HG02973 (cell line): ENCODE data around the gene SULT1B1.
"Not testable (repeated sequence)": the region's sequence is repeated elsewhere in the genome, so short reads cannot be mapped to it uniquely, and the experiment has no call there.

Source experiments
- ATAC-seq: cut with Tn5 transposase; IDR thresholded peaks from one replicate; pipeline ENCODE4 v1.9.1; 2021; ENCODE audit warnings: moderate library complexity; ENCODE audit not compliant: unreplicated experiment

Gene SULT1B1

DNA sequence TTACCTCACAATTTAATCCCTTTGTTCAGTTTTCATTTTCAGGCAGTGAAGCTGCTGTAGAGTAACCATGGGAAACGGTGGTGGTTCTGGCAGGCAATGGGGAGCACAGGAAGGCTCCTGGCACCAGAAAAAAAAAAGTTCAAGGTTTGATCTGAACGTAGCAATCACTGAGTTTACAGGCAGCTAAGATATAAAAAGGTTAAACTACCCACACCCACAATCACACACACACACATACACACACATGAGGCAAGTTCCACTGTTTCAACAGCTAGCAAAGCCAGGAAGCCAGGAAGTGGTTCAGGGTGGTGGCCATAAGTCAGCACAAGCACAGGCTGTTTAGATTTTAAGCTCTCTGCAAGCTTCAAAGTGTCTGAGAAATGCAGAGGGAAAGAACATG lies at the start of gene SULT1B1:
Gene SULT1B1, minus strand, starts transcription at position 166 of the 400 bp plus-strand sequence. CDS start 5,403 bp downstream, outside the sequence.
- ATAC-seq = no peak

DNA sequence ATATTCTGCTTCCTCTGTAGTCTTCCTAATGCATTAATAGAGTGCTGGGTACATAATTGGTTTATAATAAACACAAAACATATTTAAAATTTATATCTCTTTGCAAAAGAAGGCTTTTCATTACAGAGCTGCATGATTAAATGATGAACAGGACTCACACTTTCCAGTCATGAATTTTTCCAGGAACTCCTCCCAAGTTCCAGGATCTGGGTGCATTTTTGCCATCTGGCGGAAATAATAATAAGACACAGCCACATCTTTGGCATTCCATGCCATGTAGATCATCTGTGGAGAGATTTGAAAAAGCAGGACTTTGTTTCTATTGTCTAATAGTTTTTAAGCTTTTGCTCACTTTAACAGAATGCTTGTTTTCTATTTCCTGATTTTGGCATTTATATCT lies 40.2 kb upstream of the SULT1B1 start:
- ATAC-seq = no peak

GRCh38 chr4:69799337-69799736 lies 38.9 kb upstream of the SULT1B1 start:
- no peak for ATAC-seq

- no peak for ATAC-seq
Measured at GRCh38 chr4:69793732-69794131, 33.3 kb upstream of the SULT1B1 start.

GRCh38 chr4:69787879-69788278 lies 27.5 kb upstream of the SULT1B1 start:
- no peak for ATAC-seq

DNA sequence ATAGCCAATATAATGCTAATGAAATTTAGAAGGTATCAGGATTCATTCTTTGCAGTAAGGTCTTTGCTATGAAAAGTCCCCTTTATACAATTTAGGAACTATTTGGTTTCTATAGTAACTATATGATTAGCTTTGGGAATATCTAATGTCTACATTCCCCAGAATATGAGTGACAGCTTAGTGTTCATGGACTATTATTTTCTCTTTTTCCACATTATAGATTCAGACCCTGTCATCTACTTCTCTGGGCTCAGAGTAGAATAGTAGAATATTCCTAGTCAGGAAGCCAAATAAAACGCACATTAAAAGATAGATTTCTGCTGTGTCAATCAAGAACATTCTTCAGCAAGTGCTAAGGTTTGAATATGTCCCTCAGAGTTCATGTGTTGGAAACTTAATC lies 26.1 kb upstream of the SULT1B1 start:
- no peak for ATAC-seq

DNA sequence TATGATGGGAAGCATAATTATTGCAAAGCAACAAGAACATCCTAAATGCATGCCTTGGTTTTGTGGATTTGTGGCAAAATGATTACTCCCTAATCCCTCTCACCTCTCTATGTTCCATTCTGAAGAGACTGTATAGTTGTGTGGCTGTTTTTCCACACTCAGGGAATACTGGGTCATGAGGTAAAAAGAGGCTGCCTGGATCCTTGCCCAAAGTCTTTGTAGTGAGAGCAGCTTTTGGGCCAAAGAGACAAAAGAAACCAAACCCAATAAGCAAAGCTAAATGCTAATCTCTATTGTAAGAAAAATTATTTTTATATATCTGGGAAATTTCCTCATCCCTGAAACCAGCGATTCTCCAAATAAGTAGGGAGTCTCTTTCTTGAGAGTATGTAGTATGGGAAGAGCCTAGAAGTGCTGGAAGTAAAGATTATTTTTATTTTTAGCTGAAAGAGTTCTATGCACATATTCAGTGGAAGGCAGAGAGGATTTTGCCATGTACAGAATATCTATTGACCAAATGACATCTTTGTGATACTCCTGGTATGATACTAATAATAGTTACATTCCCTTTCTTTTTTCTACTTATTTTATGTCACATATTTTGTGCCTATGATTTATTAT lies 24.9 kb upstream of the SULT1B1 start:
- ATAC-seq = no peak

DNA sequence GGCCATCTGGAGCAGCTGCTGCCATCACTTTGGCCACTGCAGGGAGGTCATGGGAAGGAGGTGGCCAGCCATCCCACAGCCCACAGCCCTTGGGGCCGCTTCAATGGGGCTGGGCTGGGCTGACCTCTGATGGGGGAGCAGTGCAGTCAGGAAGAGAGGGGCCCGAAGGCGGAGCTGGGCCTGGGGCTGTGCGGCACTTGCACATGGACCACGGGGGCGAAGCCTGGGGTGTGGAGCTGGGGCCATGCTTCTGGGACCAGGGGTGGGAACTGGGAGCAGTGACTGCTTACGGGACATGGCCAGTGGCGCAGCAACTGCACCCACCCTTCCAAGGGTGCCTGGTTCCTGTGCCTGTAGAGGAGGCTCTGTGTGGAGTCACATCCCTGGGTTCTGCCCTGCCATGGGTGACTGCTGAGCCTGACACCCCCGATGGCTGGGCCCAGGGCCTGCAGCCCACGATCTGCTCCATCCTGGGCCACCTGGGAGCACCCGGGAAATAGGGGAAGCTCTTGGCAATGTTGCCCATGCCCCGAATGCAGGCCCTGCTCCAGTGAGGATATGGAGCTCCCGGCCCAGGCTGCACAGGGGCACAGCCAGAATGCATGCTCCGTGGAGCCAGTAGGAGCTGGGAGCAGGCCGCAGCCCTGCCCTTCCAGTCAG lies 22.4 kb upstream of the SULT1B1 start:
- ATAC-seq = no peak

- no peak for ATAC-seq
Measured at GRCh38 chr4:69781458-69782418, 21.3 kb upstream of the SULT1B1 start.

- no peak for ATAC-seq
Measured at GRCh38 chr4:69780141-69780540, 19.7 kb upstream of the SULT1B1 start.

GRCh38 chr4:69776696-69777095 lies 16.3 kb upstream of the SULT1B1 start:
- no peak for ATAC-seq

DNA sequence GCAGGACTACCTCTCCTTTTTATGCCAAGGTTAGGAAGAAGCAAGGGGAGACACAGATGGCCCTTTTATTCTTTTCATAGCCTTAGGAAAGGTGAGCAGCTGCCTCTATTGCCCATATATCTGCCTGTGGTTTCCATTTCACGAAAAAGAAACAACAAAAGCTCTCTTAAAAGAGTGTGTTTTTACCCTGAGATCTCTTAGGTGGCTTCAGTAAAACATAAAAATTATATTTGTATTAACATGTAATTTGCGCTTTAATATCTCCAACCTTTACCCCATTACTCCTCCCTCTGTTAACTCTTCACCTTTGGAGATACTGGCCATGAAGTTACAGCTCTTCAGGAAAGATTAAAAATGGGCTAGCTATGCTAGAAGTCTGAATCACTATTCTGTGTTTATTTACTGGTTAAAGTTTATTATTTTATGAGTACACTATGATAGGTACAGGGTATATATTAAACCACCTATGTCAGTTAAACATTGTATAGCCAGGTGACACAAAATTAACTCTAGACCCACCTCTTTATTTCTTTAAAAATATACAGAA lies 15.0 kb upstream of the SULT1B1 start:
- no peak for ATAC-seq

DNA sequence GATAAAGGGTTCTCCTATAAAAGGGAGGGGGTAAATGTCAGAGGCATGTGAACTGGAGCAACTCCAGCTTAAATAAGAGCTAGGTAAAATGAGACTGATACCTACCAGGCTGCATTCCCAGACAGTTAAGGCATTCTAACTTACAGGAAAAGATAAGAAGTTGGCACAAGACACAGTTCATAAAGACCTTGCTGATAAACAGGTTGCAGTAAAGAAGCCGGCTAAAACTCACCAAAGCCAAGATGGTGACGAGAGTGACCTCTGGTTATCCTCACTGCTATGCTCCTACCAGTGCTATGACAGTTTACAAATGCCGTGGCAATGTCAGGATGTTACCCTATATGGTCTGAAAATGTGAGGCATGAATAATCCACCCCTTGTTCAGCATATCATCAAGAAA lies 13.1 kb upstream of the SULT1B1 start:
- ATAC-seq = no peak

- ATAC-seq = not testable (repeated sequence)
Measured at GRCh38 chr4:69768554-69768953, 8.1 kb upstream of the SULT1B1 start.

DNA sequence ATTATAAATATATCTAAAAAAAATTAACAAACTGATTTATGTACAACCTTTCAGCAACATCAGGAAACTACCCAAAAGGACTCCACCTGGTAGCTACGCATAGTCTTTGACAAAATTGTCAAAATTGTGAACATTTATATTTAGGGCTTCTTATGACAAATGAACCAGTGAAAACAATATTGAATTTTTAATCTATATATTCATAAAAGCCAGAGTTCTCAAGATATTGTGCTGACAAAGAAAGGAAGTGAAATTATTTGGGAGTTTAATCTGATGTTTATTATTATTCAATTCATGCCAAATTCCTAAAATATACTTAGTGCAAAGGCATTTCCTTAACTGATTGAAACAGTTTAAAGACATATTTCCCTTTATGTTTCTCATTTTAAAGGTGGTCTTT lies 5.3 kb upstream of the SULT1B1 start:
- ATAC-seq = no peak

GRCh38 chr4:69764311-69764710 lies 3.9 kb upstream of the SULT1B1 start:
- ATAC-seq = no peak

DNA sequence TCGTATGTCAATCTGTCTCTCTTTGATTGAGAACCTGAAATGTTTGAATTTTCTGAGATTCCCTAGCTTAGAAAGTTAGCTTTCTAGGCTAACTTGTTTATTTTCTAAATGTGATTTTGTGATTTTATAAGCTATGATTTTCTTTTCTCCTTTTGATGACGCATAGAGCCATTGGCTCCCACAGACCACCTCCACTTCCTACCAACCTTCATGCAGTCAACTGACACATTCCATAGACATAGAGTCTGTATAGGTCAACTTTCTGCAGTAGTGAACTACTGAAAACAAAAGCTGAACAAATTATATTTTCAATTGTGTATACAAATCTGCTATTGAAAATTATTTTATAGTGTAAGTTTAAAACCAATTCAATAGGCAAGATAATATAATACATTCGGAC lies 2.8 kb upstream of the SULT1B1 start:
- ATAC-seq = no peak

DNA sequence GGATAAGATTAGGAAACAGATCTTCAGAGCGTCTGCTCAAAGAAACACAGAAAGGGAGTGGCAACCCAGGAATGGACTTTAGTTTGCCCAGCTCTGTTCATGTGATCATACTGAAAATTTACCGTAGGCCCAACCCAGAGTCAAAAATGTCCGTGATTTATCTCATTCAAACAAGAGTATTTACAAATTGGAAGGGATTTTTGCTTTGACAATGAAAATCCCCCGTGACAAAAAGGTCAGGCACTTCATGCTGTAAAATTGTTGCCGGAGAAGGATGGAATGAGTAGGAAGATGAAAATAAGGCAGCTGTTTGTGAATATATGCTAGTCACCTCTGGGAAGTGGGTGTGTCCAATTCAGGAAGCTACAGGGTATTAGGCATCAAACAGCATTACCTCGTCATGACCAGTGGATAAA lies 1.2 kb downstream of the SULT1B1 start:
- no peak for ATAC-seq

DNA sequence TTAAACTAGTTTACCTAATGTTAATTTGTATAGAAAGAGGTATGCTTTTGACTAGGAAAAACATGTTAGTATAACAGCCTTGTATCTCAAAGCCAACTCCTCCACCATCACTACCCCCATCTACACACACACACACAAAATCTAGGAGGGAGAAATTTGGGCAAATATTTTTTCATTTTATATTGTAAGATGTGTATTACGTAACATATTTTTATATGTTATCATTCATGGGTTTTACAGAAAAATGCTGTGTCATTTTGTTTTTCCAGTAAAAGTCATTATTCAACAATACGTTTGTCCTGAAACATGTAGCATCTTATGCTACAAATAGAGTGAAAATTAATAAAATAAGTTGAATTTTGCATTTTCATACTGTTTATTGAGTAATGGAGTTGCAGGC lies 3.0 kb downstream of the SULT1B1 start:
- no peak for ATAC-seq

DNA sequence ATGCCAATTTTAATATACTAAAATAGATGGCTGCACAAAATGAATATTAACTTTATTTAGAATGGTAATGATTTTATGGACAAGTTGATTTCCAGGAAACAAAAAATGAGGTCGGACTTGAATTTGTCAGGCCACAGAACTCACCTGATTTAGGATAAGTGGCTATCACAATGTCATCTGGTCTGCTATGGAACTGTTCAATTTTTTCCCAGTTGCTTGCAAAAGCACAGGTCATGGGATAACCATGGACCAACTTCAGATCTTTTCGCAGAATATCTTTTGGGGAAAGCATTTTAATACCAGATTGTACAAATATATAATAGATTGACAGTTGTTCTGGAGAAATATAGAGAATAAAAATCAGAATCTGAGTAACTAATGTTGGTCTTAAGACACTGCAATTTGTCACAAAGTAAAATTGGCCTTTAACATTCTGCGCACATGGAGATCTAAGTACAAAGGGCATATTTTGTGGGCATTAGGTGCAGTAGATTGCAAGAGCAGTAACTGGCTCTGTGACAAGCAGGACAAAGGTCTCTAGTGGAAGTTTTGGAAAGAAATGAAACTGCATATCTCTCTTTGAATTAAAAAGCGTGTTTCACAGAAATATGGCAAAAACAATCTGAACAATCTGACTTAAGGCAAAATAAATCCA lies 5.4 kb downstream of the SULT1B1 start:
- ATAC-seq = no peak

GRCh38 chr4:69753686-69754085 lies 6.7 kb downstream of the SULT1B1 start:
- ATAC-seq = no peak
